ENCODE measurements around the gene SLC12A6.

GRCh38 chr15:34259566-34259965 is 78.0 kb downstream of the SLC12A6 start:
- TF ChIP-seq CTCF (IDR thresholded peaks at IDR 0.05) (no peak), POLR2A (IDR thresholded peaks at IDR 0.05) (no peak)

Measured in stomach (tissue), 4 donors.